Stimulated activated memory B cell treated with anti-CD40 and anti-IgM and Interleukin-4, amounts not matched to agents 10 μg/mL and 1 μg/mL and 100 μg/mL, for 72 hours (primary cell): Measurements from ENCODE around the gene PRUNE2.
A peak's percentile ranks its signal among the peaks of the same experiment; 100 is the strongest.
"Not testable (repeated sequence)": the region's sequence is repeated elsewhere in the genome, so short reads cannot be mapped to it uniquely, and the experiment has no call there.

ENCODE experiments used
- ATAC-seq: fragments of 150-1000 bp; cut with Tn5 transposase; 2 replicates; pipeline ENCODE4 v1.10.0; 2021
- H3K27ac Mint-ChIP-seq: one replicate; pipeline ENCODE4 v1.8.0; 2022; ENCODE audit warnings: mild to moderate bottlenecking, mixed read lengths
- H3K27me3 Mint-ChIP-seq: one replicate; pipeline ENCODE4 v1.8.0; 2022; ENCODE audit warnings: mixed read lengths
- H3K36me3 Mint-ChIP-seq: one replicate; pipeline ENCODE4 v1.8.0; 2022; ENCODE audit warnings: mixed read lengths
- H3K4me1 Mint-ChIP-seq: one replicate; pipeline ENCODE4 v1.8.0; 2022; ENCODE audit warnings: mixed read lengths
- H3K4me3 Mint-ChIP-seq: one replicate; pipeline ENCODE4 v1.8.0; 2022; ENCODE audit warnings: mild to moderate bottlenecking, moderate library complexity, mixed read lengths
- H3K9me3 Mint-ChIP-seq: one replicate; pipeline ENCODE4 v1.8.0; 2022; ENCODE audit warnings: mixed read lengths

Gene PRUNE2

GRCh38 chr9:76905791-76906646, at the start of gene PRUNE2:
Gene PRUNE2, minus strand, starts transcription at chr9:76906114. Its CDS starts 151 bp downstream, at chr9:76905963.
- Mint-ChIP-seq H3K36me3 (no peaks in the 10 kb centered on the region), H3K4me1 (peaks cover 6% of the 10 kb centered on the region), H3K27ac (no peak within 1 kb of the TSS), H3K27me3 (peaks cover 36% of the 10 kb centered on the region), H3K4me3 (no peak within 1 kb of the TSS), H3K9me3 (no peaks in the 10 kb centered on the region)
- peak; percentile 53 for ATAC-seq

DNA sequence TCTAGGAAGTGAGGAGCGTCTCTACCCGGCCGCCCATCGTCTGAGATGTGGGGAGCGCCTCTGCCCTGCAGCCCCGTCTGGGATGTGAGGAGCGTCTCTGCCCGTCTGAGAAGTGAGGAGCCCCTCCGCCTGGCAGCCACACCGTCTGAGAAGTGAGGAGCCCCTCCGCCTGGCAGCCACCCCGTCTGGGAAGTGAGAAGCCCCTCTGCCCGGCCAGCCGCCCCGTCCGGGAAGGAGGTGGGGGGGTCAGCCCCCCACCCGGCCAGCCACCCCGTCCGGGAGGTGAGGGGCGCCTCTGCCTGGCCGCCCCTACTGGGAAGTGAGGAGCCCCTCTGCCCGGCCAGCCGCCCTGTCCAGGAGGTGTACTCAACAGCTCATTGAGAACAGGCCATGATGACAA, 49.5 kb upstream of the PRUNE2 start:
- H3K27ac Mint-ChIP-seq, H3K4me3 Mint-ChIP-seq, H3K9me3 Mint-ChIP-seq, ATAC-seq, H3K36me3 Mint-ChIP-seq, H3K4me1 Mint-ChIP-seq: not testable (repeated sequence)
- peaks cover 18% of the 10 kb centered on the region for H3K27me3 Mint-ChIP-seq

GRCh38 chr9:76949865-76950264, 44.0 kb upstream of the PRUNE2 start:
- Mint-ChIP-seq H3K36me3 (no peaks in the 10 kb centered on the region), H3K27me3 (peaks cover 9% of the 10 kb centered on the region), H3K27ac (no peak overlapping the region), H3K9me3 (peaks cover 6% of the 10 kb centered on the region), H3K4me3 (no peak overlapping the region), H3K4me1 (no peaks in the 10 kb centered on the region)
- no peak for ATAC-seq

DNA sequence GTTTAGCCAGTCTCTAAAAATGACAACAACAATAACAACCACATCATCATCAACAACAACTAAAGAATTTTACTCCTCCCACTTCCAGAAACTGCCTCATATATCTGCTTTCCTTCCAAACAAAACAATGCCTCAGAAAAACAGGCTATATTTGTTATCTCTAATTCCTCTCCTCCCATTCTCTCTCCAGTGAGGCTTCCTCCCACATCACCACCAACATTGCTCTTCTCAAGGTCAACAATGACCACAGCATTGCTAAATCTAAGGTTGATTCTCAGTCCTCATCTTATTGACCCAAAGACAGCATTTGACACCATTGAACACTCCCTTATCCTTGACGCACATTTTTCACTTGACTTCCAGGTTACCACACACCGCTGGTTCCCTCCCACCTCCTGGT, 38.1 kb upstream of the PRUNE2 start:
- no peaks in the 10 kb centered on the region for H3K4me1 Mint-ChIP-seq
- H3K9me3 Mint-ChIP-seq, result no peaks in the 10 kb centered on the region

GRCh38 chr9:76943054-76943453, 37.1 kb upstream of the PRUNE2 start:
- Mint-ChIP-seq H3K36me3 (no peaks in the 10 kb centered on the region), H3K4me3 (no peak overlapping the region), H3K27me3 (peaks cover 8% of the 10 kb centered on the region), H3K9me3 (no peaks in the 10 kb centered on the region), H3K27ac (no peak overlapping the region), H3K4me1 (no peaks in the 10 kb centered on the region)
- ATAC-seq, result no peak

More for the DNA sequence above, 38.1 kb upstream of the PRUNE2 start:
- peaks cover 8% of the 10 kb centered on the region for H3K27me3 Mint-ChIP-seq
- no peak overlapping the region for H3K27ac Mint-ChIP-seq
- ATAC-seq, result no peak
- H3K36me3 Mint-ChIP-seq, result no peaks in the 10 kb centered on the region
- no peak overlapping the region for H3K4me3 Mint-ChIP-seq

- Mint-ChIP-seq H3K27me3 (peaks cover 9% of the 10 kb centered on the region), H3K4me1 (no peaks in the 10 kb centered on the region), H3K9me3 (no peaks in the 10 kb centered on the region), H3K4me3 (no peak overlapping the region), H3K36me3 (no peaks in the 10 kb centered on the region), H3K27ac (no peak overlapping the region)
- ATAC-seq, result no peak
Measured at GRCh38 chr9:76932757-76933156, 26.8 kb upstream of the PRUNE2 start.

DNA sequence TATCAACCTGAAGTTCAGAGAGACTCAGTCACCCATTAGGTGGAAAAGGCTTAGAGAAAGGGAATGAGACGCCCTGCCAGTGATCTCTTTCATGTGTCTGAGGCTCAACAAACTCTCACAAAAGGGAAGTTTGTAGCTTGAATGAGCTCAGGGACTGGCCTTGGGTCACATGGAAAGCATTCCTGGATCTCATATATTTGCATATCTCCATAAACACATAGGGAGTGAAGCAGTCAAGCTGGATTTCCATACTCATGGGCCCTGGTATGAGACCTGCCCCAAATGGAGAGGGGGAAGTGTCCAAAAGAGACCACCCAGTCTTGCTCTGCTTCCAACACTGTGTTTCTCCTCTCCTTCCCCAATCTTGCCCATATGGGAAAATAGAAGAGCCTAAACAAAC, 26.4 kb upstream of the PRUNE2 start:
- Mint-ChIP-seq H3K4me3 (no peak overlapping the region), H3K27ac (no peak overlapping the region), H3K36me3 (no peaks in the 10 kb centered on the region), H3K27me3 (peaks cover 9% of the 10 kb centered on the region), H3K9me3 (no peaks in the 10 kb centered on the region), H3K4me1 (no peaks in the 10 kb centered on the region)
- no peak for ATAC-seq

GRCh38 chr9:76927540-76928240, 21.8 kb upstream of the PRUNE2 start:
- Mint-ChIP-seq H3K4me3 (no peak overlapping the region), H3K36me3 (no peaks in the 10 kb centered on the region), H3K27me3 (peaks cover 18% of the 10 kb centered on the region), H3K27ac (no peak overlapping the region), H3K4me1 (no peaks in the 10 kb centered on the region), H3K9me3 (peaks cover 4% of the 10 kb centered on the region)
- ATAC-seq, result no peak

GRCh38 chr9:76926846-76927245, 20.9 kb upstream of the PRUNE2 start:
- Mint-ChIP-seq H3K4me1 (no peaks in the 10 kb centered on the region), H3K27me3 (peaks cover 12% of the 10 kb centered on the region), H3K4me3 (no peak overlapping the region), H3K9me3 (peaks cover 4% of the 10 kb centered on the region), H3K36me3 (no peaks in the 10 kb centered on the region), H3K27ac (no peak overlapping the region)
- ATAC-seq, result no peak

DNA sequence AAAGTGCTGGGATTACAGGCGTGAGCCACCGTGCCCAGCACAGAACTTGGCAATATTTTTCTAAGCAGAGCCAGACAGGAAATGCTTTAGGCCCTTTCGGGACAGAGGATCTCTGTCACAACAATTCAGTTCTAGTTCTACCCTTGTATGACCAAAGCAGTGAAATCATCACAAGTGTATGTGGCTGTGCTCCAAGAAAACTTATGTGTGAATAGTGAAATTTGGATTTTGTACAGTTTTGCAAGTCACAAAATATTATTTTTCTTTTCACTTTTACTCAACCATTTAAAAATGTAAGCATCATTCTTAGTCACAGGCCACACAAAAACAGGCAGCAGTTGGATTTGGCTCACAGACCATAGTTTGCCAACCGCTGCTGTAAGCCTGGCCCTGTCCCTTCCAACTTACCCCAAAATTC, 20.4 kb upstream of the PRUNE2 start:
- H3K4me3 Mint-ChIP-seq, result no peak overlapping the region
- no peaks in the 10 kb centered on the region for H3K36me3 Mint-ChIP-seq
- no peak for ATAC-seq
- H3K4me1 Mint-ChIP-seq, result no peaks in the 10 kb centered on the region
- no peak overlapping the region for H3K27ac Mint-ChIP-seq
- peaks cover 9% of the 10 kb centered on the region for H3K27me3 Mint-ChIP-seq
- peaks cover 4% of the 10 kb centered on the region for H3K9me3 Mint-ChIP-seq

DNA sequence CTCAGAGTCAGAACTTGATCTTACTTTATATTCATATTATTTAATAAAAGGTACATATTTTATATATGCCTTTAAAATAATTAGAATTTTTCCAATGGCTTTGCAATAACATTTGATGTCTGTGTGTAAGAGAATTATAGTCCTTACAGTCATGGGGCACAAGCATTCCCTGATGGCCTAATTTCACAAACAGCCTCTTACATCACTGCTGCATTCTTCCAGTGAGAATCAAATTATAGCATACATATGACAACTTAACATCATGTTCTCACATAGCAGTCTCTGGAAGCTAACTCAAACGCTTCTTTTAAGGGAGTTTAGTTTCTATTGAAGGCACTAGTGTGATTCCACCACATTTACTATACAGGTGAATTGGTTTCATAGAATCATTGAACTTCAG, 15.3 kb upstream of the PRUNE2 start:
- ATAC-seq, result no peak
- peaks cover 4% of the 10 kb centered on the region for H3K9me3 Mint-ChIP-seq
- H3K4me1 Mint-ChIP-seq, result no peaks in the 10 kb centered on the region
- peaks cover 10% of the 10 kb centered on the region for H3K27me3 Mint-ChIP-seq
- no peak overlapping the region for H3K27ac Mint-ChIP-seq
- H3K36me3 Mint-ChIP-seq, result no peaks in the 10 kb centered on the region
- no peak overlapping the region for H3K4me3 Mint-ChIP-seq

- H3K36me3 Mint-ChIP-seq, result no peaks in the 10 kb centered on the region
- no peak for ATAC-seq
- H3K4me1 Mint-ChIP-seq, result no peaks in the 10 kb centered on the region
- H3K4me3 Mint-ChIP-seq, result no peak overlapping the region
- no peak overlapping the region for H3K27ac Mint-ChIP-seq
- H3K9me3 Mint-ChIP-seq, result no peaks in the 10 kb centered on the region
- H3K27me3 Mint-ChIP-seq, result peaks cover 11% of the 10 kb centered on the region
Measured at GRCh38 chr9:76917299-76917698, 11.4 kb upstream of the PRUNE2 start.

- no peaks in the 10 kb centered on the region for H3K36me3 Mint-ChIP-seq
- no peaks in the 10 kb centered on the region for H3K4me1 Mint-ChIP-seq
- peaks cover 11% of the 10 kb centered on the region for H3K27me3 Mint-ChIP-seq
- no peak overlapping the region for H3K4me3 Mint-ChIP-seq
- H3K27ac Mint-ChIP-seq, result no peak overlapping the region
- ATAC-seq, result no peak
- no peaks in the 10 kb centered on the region for H3K9me3 Mint-ChIP-seq
Measured at GRCh38 chr9:76916231-76916630, 10.3 kb upstream of the PRUNE2 start.

- Mint-ChIP-seq H3K27me3 (peaks cover 21% of the 10 kb centered on the region), H3K36me3 (no peaks in the 10 kb centered on the region), H3K9me3 (no peaks in the 10 kb centered on the region), H3K27ac (no peak overlapping the region), H3K4me1 (no peaks in the 10 kb centered on the region), H3K4me3 (no peak overlapping the region)
- ATAC-seq, result no peak
Measured at GRCh38 chr9:76913467-76913866, 7.6 kb upstream of the PRUNE2 start.

GRCh38 chr9:76912636-76913275, 6.8 kb upstream of the PRUNE2 start:
- no peaks in the 10 kb centered on the region for H3K36me3 Mint-ChIP-seq
- peaks cover 27% of the 10 kb centered on the region for H3K27me3 Mint-ChIP-seq
- no peaks in the 10 kb centered on the region for H3K9me3 Mint-ChIP-seq
- no peak overlapping the region for H3K4me3 Mint-ChIP-seq
- peak; percentile 43 for ATAC-seq
- no peak overlapping the region for H3K27ac Mint-ChIP-seq
- no peaks in the 10 kb centered on the region for H3K4me1 Mint-ChIP-seq
